ENCODE data around the gene CIB2. TPM values are rescaled to one million over a fixed set of nuclear protein-coding genes. Genes with fewer than 3 reads are reported as not detected.

Gene CIB2
- polyA plus RNA-seq, 1 of the 3 experiments (the other 2 are of a cell fraction) = 39.6 TPM

DNA sequence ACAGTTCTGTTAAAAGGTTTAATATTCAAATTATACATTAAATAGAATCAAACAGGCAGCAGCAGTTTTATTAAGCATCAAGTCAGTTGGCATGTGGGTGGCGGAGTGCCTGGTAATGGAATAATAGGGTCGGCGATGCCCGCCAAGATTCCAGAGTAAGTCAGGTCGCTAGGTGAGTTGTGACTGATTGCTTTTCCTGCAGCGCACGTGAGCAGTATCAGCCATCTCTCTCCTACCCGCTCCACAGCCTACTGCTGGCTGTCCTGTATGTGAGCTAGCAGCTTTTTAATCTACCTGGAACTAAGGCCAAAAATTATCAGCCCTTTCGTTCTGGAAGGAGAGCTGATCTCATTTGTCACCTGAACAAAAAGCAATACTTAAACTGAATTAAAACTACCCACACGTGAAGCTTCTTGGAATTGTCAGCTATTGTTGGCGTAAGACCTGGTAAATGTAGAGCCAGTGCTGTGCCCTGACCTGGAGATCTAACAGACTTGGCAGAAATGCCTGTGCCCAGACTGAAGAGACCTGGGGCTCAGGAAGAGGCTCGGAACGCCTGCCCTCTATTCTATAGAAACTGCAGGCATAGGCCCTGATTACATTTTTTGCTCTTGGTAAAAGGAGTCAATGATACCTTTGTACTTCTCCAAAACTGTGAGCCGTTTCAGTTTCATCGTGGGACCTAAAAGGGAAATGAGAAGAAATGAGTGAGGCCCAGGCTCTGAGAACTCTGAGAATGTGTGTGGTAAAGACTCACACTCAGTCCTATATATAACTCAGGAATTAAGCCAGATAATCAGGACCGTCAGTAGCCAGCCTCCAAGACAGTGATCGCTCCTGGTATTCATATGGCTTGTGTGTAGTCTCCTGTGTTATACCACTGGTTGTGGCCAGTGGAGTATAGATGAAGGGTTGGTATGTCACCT lies 39.9 kb upstream of the CIB2 start:
- Histone ChIP-seq H3F3A (replicated peaks; ENCODE audit: insufficient read depth) (no peaks in the 10 kb centered on the region), H3K4me3 (ENCODE audit: low read depth in 2 of 2, low read length in 1 of 2) (no peak overlapping the region), H3K36me3 (replicated peaks in 1 of 2; ENCODE audit: control insufficient read depth in 1 of 2, insufficient read depth in 2 of 2, low read length in 1 of 2) (peaks cover 40 to 58% of the 10 kb centered on the region in 2 experiments), H3K9me3 (no peaks in the 10 kb centered on the region), H3K27me3 (ENCODE audit: insufficient read depth) (no peaks in the 10 kb centered on the region), H2AFZ (ENCODE audit: low read depth) (no peak overlapping the region), H3K9ac (no peak overlapping the region), H3K4me2 (no peak overlapping the region), H3K9me2 (no peaks in the 10 kb centered on the region), H3K79me2 (ENCODE audit: insufficient read depth) (no peaks in the 10 kb centered on the region), H3K4me1 (ENCODE audit: control insufficient read depth in 1 of 2, insufficient read depth in 2 of 2, low read depth in 1 of 2, low read length in 1 of 2) (no peaks in the 10 kb centered on the region), H4K20me1 (ENCODE audit: insufficient read depth) (no peaks in the 10 kb centered on the region), H3K27ac (ENCODE audit: low read depth in 2 of 2, low read length in 1 of 2) (no peak overlapping the region)
- no peak for DNase-seq
- TF ChIP-seq FOSL2 (IDR thresholded peaks at IDR 0.05; ENCODE audit: borderline replicate concordance, low read depth) (no peak), MXI1 (IDR thresholded peaks at IDR 0.05; ENCODE audit: low read depth, low read length) (no peak), NFIC (IDR thresholded peaks at IDR 0.05; ENCODE audit: borderline replicate concordance) (no peak), MAX (IDR thresholded peaks at IDR 0.05; ENCODE audit: low read depth) (no peak), IRF3 (IDR thresholded peaks at IDR 0.05; ENCODE audit: low read depth, low read length) (no peak), GABPA (IDR thresholded peaks at IDR 0.05; ENCODE audit: low read depth) (no peak), YY1 (IDR thresholded peaks at IDR 0.05; ENCODE audit: low read depth) (no peak), USF1 (IDR thresholded peaks at IDR 0.05; ENCODE audit: borderline replicate concordance, low read depth) (no peak), RXRA (IDR thresholded peaks at IDR 0.05; ENCODE audit: borderline replicate concordance, low read depth) (no peak), JUND (IDR thresholded peaks at IDR 0.05) (no peak), GATA2 (CRISPR knock-in tag; IDR thresholded peaks at IDR 0.05) (no peak), SIN3A (IDR thresholded peaks at IDR 0.05; ENCODE audit: borderline replicate concordance, low read depth, low read length) (no peak), TAF1 (IDR thresholded peaks at IDR 0.05; ENCODE audit: borderline replicate concordance, low read depth, low read length) (no peak), MEF2A (IDR thresholded peaks at IDR 0.05; ENCODE audit: borderline replicate concordance, low read depth) (no peak)
- ChIA-PET POLR2A (no interaction called here), CTCF (interaction anchor here (1.2 to 3.7 kb wide), 5 partner anchors 24 to 226 kb away, joined by 3 to 25 read pairs (median 6); no protein-coding TSS in a partner anchor)
- 95% methylated on average over 16 of the region's 17 CpGs for WGBS (ENCODE audit: low lambda C conversion rate)

DNA sequence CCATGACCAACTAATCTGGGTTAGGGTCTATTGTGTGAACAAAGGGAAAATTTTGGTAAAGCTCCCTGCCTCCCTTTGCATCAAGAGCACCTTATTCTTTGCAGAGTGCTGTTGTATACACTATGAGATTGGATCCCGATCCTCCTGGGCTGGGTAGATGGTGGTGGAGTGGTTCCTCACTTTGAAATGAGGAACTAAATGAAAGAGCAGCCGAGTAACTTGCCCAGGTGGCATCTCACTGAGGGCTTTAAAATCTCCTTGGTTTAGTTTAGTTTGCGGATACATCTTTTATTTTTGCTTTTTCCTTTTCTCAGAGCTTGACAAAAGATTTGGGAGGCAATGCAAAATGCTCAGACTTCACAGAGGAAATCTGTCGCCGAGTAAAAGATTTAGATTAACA lies 37.4 kb upstream of the CIB2 start:
- no peak overlapping the region for H3K9ac ChIP-seq
- H3F3A ChIP-seq (replicated peaks; ENCODE audit: insufficient read depth) = no peaks in the 10 kb centered on the region
- 94% methylated on average over 5 of the region's 5 CpGs for WGBS (ENCODE audit: low lambda C conversion rate)
- no peak overlapping the region for H2AFZ ChIP-seq (ENCODE audit: low read depth)
- no peaks in the 10 kb centered on the region for H3K4me1 ChIP-seq (ENCODE audit: control insufficient read depth in 1 of 2, insufficient read depth in 2 of 2, low read depth in 1 of 2, low read length in 1 of 2)
- ChIA-PET POLR2A (no interaction called here), CTCF (interaction anchor here (0.7 to 2.2 kb wide), 6 partner anchors 9 to 74 kb away, joined by 3 to 8 read pairs (median 4); no protein-coding TSS in a partner anchor)
- no peaks in the 10 kb centered on the region for H3K79me2 ChIP-seq (ENCODE audit: insufficient read depth)
- H3K4me2 ChIP-seq = no peak overlapping the region
- H3K4me3 ChIP-seq (ENCODE audit: low read depth in 2 of 2, low read length in 1 of 2) = no peak overlapping the region
- no peaks in the 10 kb centered on the region for H3K27me3 ChIP-seq (ENCODE audit: insufficient read depth)
- no peaks in the 10 kb centered on the region for H3K9me2 ChIP-seq
- DNase-seq = no peak
- H4K20me1 ChIP-seq (ENCODE audit: insufficient read depth) = no peaks in the 10 kb centered on the region
- H3K36me3 ChIP-seq (replicated peaks in 1 of 2; ENCODE audit: control insufficient read depth in 1 of 2, insufficient read depth in 2 of 2, low read length in 1 of 2) = peaks cover 50 to 70% of the 10 kb centered on the region in 2 experiments
- H3K27ac ChIP-seq (ENCODE audit: low read depth in 2 of 2, low read length in 1 of 2) = no peak overlapping the region
- H3K9me3 ChIP-seq = no peaks in the 10 kb centered on the region
- TF ChIP-seq RXRA (IDR thresholded peaks at IDR 0.05; ENCODE audit: borderline replicate concordance, low read depth) = no peak
- TF ChIP-seq IRF3 (IDR thresholded peaks at IDR 0.05; ENCODE audit: low read depth, low read length) = no peak
- TF ChIP-seq FOXJ3 (CRISPR knock-in tag; IDR thresholded peaks at IDR 0.05) = no peak
- TF ChIP-seq TCF12 (IDR thresholded peaks at IDR 0.05) = no peak
- TF ChIP-seq POLR2AphosphoS5 (IDR thresholded peaks at IDR 0.05; ENCODE audit: low read depth, low read length) = no peak
- no peak for TF ChIP-seq YY1 (IDR thresholded peaks at IDR 0.05; ENCODE audit: low read depth)
- TF ChIP-seq, protein P1, sequence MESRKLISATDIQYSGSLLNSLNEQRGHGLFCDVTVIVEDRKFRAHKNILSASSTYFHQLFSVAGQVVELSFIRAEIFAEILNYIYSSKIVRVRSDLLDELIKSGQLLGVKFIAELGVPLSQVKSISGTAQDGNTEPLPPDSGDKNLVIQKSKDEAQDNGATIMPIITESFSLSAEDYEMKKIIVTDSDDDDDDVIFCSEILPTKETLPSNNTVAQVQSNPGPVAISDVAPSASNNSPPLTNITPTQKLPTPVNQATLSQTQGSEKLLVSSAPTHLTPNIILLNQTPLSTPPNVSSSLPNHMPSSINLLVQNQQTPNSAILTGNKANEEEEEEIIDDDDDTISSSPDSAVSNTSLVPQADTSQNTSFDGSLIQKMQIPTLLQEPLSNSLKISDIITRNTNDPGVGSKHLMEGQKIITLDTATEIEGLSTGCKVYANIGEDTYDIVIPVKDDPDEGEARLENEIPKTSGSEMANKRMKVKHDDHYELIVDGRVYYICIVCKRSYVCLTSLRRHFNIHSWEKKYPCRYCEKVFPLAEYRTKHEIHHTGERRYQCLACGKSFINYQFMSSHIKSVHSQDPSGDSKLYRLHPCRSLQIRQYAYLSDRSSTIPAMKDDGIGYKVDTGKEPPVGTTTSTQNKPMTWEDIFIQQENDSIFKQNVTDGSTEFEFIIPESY (IDR thresholded peaks at IDR 0.05; ENCODE audit: borderline replicate concordance, low read depth) = no peak
- no peak for TF ChIP-seq EP300 (IDR thresholded peaks at IDR 0.05; ENCODE audit: borderline replicate concordance in 1 of 2, low read depth in 1 of 2, low read length in 1 of 2)
- no peak for TF ChIP-seq GABPA (IDR thresholded peaks at IDR 0.05; ENCODE audit: low read depth)
- no peak for TF ChIP-seq MXI1 (IDR thresholded peaks at IDR 0.05; ENCODE audit: low read depth, low read length)
- TF ChIP-seq EZH2phosphoT487 (IDR thresholded peaks at IDR 0.05; ENCODE audit: borderline replicate concordance, low read depth) = no peak
- no peak for TF ChIP-seq FOSL2 (IDR thresholded peaks at IDR 0.05; ENCODE audit: borderline replicate concordance, low read depth)
